ENCODE results near the gene TNFRSF25.

DNA sequence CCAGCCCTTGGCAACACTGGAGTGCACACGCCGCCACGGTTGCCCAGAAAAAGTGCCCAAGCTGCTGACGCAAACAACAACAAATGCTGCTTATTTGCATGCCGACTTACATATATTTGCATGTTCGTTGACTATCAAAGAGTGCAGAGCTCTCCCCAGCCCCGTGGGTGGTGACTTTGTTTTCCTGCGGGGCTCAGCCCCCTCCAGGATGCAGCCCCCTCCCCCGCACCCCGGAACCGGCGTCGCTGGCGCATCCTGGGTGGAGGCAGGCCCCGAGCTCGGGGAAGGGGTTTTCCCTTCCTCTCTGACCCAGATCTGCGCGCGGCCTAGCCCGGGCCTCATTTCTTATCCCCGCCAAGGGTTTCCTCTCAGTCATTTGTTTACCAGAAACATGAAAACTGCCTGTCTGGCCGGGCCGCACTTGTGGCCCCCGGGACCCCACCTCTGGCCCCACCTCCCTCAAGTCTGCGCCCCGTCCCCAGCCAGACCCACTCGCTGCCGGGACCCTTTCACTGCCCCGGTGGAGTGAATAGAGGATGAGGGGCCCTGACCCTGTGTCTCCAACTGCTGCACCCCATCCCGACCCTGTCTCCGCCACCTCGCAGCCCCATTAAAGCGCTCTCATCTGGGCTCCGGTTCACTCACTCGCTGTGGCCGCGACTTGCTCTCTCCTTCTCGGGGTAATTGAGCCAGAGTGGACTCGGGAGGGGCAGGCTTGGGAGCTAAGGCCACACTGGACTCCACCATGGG, 5.5 kb downstream of the TNFRSF25 start:
- no peak for TF ChIP-seq POLR2AphosphoS5 (IDR thresholded peaks at IDR 0.05)
- TF ChIP-seq, protein P1, sequence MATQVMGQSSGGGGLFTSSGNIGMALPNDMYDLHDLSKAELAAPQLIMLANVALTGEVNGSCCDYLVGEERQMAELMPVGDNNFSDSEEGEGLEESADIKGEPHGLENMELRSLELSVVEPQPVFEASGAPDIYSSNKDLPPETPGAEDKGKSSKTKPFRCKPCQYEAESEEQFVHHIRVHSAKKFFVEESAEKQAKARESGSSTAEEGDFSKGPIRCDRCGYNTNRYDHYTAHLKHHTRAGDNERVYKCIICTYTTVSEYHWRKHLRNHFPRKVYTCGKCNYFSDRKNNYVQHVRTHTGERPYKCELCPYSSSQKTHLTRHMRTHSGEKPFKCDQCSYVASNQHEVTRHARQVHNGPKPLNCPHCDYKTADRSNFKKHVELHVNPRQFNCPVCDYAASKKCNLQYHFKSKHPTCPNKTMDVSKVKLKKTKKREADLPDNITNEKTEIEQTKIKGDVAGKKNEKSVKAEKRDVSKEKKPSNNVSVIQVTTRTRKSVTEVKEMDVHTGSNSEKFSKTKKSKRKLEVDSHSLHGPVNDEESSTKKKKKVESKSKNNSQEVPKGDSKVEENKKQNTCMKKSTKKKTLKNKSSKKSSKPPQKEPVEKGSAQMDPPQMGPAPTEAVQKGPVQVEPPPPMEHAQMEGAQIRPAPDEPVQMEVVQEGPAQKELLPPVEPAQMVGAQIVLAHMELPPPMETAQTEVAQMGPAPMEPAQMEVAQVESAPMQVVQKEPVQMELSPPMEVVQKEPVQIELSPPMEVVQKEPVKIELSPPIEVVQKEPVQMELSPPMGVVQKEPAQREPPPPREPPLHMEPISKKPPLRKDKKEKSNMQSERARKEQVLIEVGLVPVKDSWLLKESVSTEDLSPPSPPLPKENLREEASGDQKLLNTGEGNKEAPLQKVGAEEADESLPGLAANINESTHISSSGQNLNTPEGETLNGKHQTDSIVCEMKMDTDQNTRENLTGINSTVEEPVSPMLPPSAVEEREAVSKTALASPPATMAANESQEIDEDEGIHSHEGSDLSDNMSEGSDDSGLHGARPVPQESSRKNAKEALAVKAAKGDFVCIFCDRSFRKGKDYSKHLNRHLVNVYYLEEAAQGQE (IDR thresholded peaks at IDR 0.05; ENCODE audit: borderline replicate concordance), result no peak
